Hematopoietic multipotent progenitor cell (in vitro differentiated cells): ENCODE data around the gene PROB1. TPM values are rescaled to one million over a fixed set of nuclear protein-coding genes. Genes with fewer than 3 reads are reported as not detected.
"Not testable (repeated sequence)": the region's sequence is repeated elsewhere in the genome, so short reads cannot be mapped to it uniquely, and the experiment has no call there.

Source experiments
- DNase-seq, 3 donors: peaks; one replicate each; pipeline ENCODE4 v3.0.0-alpha.2; 2011 to 2015; ENCODE audit warnings: low read depth in 2 of 3, low spot score in 2 of 3
- total RNA-seq: library from RNA; depleted of rRNA; stranded (reverse); fragments of >200 nt; gene quantifications from one replicate; pipeline ENCODE4 v1.2.3, GENCODE V29; 2012

PROB1 gene
- 2.4 TPM for total RNA-seq

- no peak for DNase-seq
Measured at GRCh38 chr5:139394654-139395566, at the start of gene PROB1. Gene PROB1, minus strand, starts transcription at chr5:139395104. Its CDS starts 23 bp downstream, at chr5:139395081.

- peak in 1 of 3 donors; percentile 20 for DNase-seq
Measured at GRCh38 chr5:139443831-139444453, 49.0 kb upstream of the PROB1 start.

- not testable (repeated sequence) for DNase-seq
Measured at GRCh38 chr5:139440416-139440815, 45.5 kb upstream of the PROB1 start.

- peak; percentile 65 to 91 (median 88) for DNase-seq
Measured at GRCh38 chr5:139439013-139439903, 44.4 kb upstream of the PROB1 start, which contains the start of gene DNAJC18. Gene DNAJC18, minus strand, starts transcription at chr5:139439525. Its CDS starts 80 bp downstream, at chr5:139439445.

- no peak for DNase-seq
Measured at GRCh38 chr5:139438707-139439012, 43.8 kb upstream of the PROB1 start.

GRCh38 chr5:139435676-139436075 lies 40.8 kb upstream of the PROB1 start:
- DNase-seq: no peak

- DNase-seq: no peak
Measured at GRCh38 chr5:139431706-139432105, 36.8 kb upstream of the PROB1 start.

GRCh38 chr5:139430015-139430414 lies 35.1 kb upstream of the PROB1 start:
- DNase-seq: no peak

- peak in 1 of 3 donors; percentile 41 for DNase-seq
Measured at GRCh38 chr5:139426203-139426885, 31.4 kb upstream of the PROB1 start.

GRCh38 chr5:139425497-139425896 lies 30.6 kb upstream of the PROB1 start:
- no peak for DNase-seq

- DNase-seq: peak; percentile 41 to 89 (median 73)
Measured at GRCh38 chr5:139422307-139422893, 27.5 kb upstream of the PROB1 start.

GRCh38 chr5:139419226-139420192 lies 24.6 kb upstream of the PROB1 start:
- DNase-seq: peak in 1 of 3 donors; percentile 17

- DNase-seq: no peak
Measured at GRCh38 chr5:139418793-139419192, 23.9 kb upstream of the PROB1 start.

GRCh38 chr5:139417214-139417613 lies 22.3 kb upstream of the PROB1 start:
- DNase-seq: peak in 1 of 3 donors; percentile 68

GRCh38 chr5:139416651-139417050 lies 21.7 kb upstream of the PROB1 start:
- no peak for DNase-seq

- DNase-seq: no peak
Measured at GRCh38 chr5:139415869-139416268, 21.0 kb upstream of the PROB1 start.

- no peak for DNase-seq
Measured at GRCh38 chr5:139415221-139415861, 20.4 kb upstream of the PROB1 start.

- no peak for DNase-seq
Measured at GRCh38 chr5:139414581-139415130, 19.8 kb upstream of the PROB1 start.
